Fibroblast of lung (primary cell): ENCODE data around the gene SEMA5A. TPM values are rescaled to one million over a fixed set of nuclear protein-coding genes. Genes with fewer than 3 reads are reported as not detected.

ENCODE experiments used
- DNase-seq, 2 donors: peaks; one replicate each; pipeline versions ENCODE4 v3.0.0 to v3.0.0-alpha.2; 2010; ENCODE audit warnings: low read depth in 2 of 2
- H2AFZ ChIP-seq: 2 replicates; pipeline ENCODE4 v1.5.1; 2012; ENCODE audit warnings: low read length, control low read depth, inconsistent platforms
- H3K27ac ChIP-seq: 2 replicates; pipeline ENCODE4 v1.5.1; 2011; ENCODE audit warnings: low read length, control low read depth; ENCODE audit not compliant: insufficient read depth
- H3K27me3 ChIP-seq: 2 replicates; pipeline ENCODE4 v1.5.1; 2011; ENCODE audit warnings: mild to moderate bottlenecking, low read length; ENCODE audit not compliant: control insufficient read depth, insufficient read depth
- H3K36me3 ChIP-seq: 2 replicates; pipeline ENCODE4 v1.5.1; 2011; ENCODE audit warnings: low read length; ENCODE audit not compliant: control insufficient read depth, insufficient read depth
- H3K4me1 ChIP-seq: 2 replicates; pipeline ENCODE4 v1.5.1; 2011; ENCODE audit warnings: low read length; ENCODE audit not compliant: control insufficient read depth, insufficient read depth; ENCODE audit errors: extremely low read depth
- H3K4me2 ChIP-seq: 2 replicates; pipeline ENCODE4 v1.5.1; 2011; ENCODE audit warnings: low read length, control low read depth; ENCODE audit not compliant: insufficient read depth; ENCODE audit errors: extremely low read depth
- H3K4me3 ChIP-seq, 4 experiments: fragments of 200-600 bp in 1 of 4; sonication (generic) in 1 of 4; replicated peaks in 1 of 4; 2 replicates each; pipeline ENCODE4 v1.5.1; 2011 to 2016; ENCODE audit warnings: low read length in 4 of 4, low read depth in 3 of 4, mild to moderate bottlenecking in 3 of 4, control low read depth in 2 of 4, inconsistent platforms in 1 of 4, mixed read lengths in 1 of 4; ENCODE audit not compliant: insufficient read depth in 1 of 4; ENCODE audit errors: control extremely low read depth in 1 of 4
- H3K79me2 ChIP-seq: 2 replicates; pipeline ENCODE4 v1.5.1; 2012; ENCODE audit warnings: mild to moderate bottlenecking, low read length, inconsistent platforms; ENCODE audit not compliant: control insufficient read depth, insufficient read depth
- H3K9ac ChIP-seq: 2 replicates; pipeline ENCODE4 v1.5.1; 2011; ENCODE audit warnings: mild to moderate bottlenecking, low read length, control low read depth; ENCODE audit not compliant: insufficient read depth
- H3K9me3 ChIP-seq: 2 replicates; pipeline ENCODE4 v1.5.1; 2012; ENCODE audit warnings: low read depth, low read length; ENCODE audit not compliant: control insufficient read depth, insufficient read depth
- H4K20me1 ChIP-seq: 2 replicates; pipeline ENCODE4 v1.5.1; 2011; ENCODE audit warnings: low read length; ENCODE audit not compliant: control insufficient read depth, insufficient read depth; ENCODE audit errors: extremely low read depth
- EZH2 ChIP-seq: IDR thresholded peaks from 2 replicates; pipeline ENCODE4 v1.5.1; 2012; ENCODE audit warnings: low read length, control low read depth, mild to moderate bottlenecking; ENCODE audit errors: missing control alignments
- polyA plus RNA-seq, 2 donors: library from polyadenylated mRNA; depleted of rRNA in 1 of 2; stranded (reverse) in 1 of 2; unstranded in 1 of 2; fragments of >200 nt; gene quantifications; 2 replicates each; pipeline ENCODE4 v1.2.1, GENCODE V29; 2011 to 2012; ENCODE audit warnings: missing spikeins in 1 of 2
- total RNA-seq: library from RNA; depleted of rRNA; stranded (reverse); fragments of >200 nt; gene quantifications from 2 replicates; pipeline ENCODE4 v1.2.1, GENCODE V29; 2014
- TF ChIP-seq, protein P1 (sequence below), 2 donors: IDR thresholded peaks in 1 of 2; conservative IDR thresholded peaks in 1 of 2; 1 replicate in 1 of 2; 2 replicates in 1 of 2; pipeline ENCODE4 v1.5.1; 2011 to 2012; ENCODE audit warnings: low read length in 2 of 2, control low read depth in 1 of 2, inconsistent platforms in 1 of 2, low read depth in 1 of 2, mild to moderate bottlenecking in 1 of 2

SEMA5A gene
- total and polyA plus RNA-seq, 2 donors (not counting 1 experiment from before 2014, with no cell fraction given), result 30.6 to 49.0 TPM

DNA sequence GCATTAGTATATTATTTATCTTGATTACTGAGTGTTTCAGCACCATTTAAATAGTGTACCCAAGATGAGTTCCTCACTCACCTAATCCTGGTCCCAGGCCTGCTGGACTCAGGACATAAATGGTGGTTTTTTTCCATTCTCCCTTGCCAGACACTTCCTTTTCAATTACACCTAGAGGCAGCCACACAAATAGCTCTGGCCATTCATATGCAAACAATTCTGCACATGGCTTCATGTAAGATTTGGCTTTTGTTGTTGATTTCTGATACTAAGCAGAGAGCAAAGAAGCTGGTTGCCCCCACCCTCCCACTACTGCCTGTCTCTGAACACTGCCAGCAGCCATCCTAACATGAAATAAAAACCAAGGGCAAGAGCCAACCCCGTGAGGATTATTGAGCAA is 180.4 kb downstream of the SEMA5A start:
- Histone ChIP-seq H3K4me3 (no peak overlapping the region), H3K9ac (no peak overlapping the region), H3K27me3 (no peaks in the 10 kb centered on the region), H3K79me2 (no peaks in the 10 kb centered on the region), H3K4me2 (no peak overlapping the region), H3K36me3 (no peaks in the 10 kb centered on the region), H2AFZ (no peak overlapping the region), H3K9me3 (no peaks in the 10 kb centered on the region), H3K4me1 (peaks cover 3% of the 10 kb centered on the region), H4K20me1 (no peaks in the 10 kb centered on the region), H3K27ac (no peak overlapping the region)
- DNase-seq, result no peak
- TF ChIP-seq EZH2, result no peak
- TF ChIP-seq, protein P1, sequence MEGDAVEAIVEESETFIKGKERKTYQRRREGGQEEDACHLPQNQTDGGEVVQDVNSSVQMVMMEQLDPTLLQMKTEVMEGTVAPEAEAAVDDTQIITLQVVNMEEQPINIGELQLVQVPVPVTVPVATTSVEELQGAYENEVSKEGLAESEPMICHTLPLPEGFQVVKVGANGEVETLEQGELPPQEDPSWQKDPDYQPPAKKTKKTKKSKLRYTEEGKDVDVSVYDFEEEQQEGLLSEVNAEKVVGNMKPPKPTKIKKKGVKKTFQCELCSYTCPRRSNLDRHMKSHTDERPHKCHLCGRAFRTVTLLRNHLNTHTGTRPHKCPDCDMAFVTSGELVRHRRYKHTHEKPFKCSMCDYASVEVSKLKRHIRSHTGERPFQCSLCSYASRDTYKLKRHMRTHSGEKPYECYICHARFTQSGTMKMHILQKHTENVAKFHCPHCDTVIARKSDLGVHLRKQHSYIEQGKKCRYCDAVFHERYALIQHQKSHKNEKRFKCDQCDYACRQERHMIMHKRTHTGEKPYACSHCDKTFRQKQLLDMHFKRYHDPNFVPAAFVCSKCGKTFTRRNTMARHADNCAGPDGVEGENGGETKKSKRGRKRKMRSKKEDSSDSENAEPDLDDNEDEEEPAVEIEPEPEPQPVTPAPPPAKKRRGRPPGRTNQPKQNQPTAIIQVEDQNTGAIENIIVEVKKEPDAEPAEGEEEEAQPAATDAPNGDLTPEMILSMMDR (conservative IDR thresholded peaks at IDR 0.05 in 1 of 2, IDR thresholded peaks at IDR 0.05 in 1 of 2; ENCODE audit: low read depth in 1 of 2, low read length in 2 of 2), result no peak

DNA sequence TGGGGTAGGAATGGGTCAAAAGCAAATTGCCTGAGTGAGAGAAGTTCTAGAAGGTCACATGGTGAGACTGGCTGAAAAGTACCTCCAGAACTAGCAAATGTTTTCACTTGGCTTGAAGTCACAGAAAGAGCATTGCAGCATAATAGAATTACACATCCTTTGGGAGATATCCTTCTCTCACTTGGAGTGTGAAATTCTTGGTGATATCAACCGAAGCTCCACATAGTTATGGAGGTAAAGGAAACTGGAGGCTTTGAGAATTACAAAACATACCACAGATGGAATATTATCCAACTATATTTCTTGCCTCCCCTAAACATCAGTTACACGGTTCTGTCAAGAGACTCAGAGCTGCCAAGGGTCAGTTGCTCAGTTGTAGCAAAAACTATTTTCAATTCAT is 182.4 kb downstream of the SEMA5A start:
- no peak overlapping the region for H3K4me3 ChIP-seq
- no peaks in the 10 kb centered on the region for H4K20me1 ChIP-seq
- H3K9ac ChIP-seq, result no peak overlapping the region
- H3K27me3 ChIP-seq, result no peaks in the 10 kb centered on the region
- H3K27ac ChIP-seq, result no peak overlapping the region
- no peaks in the 10 kb centered on the region for H3K9me3 ChIP-seq
- H3K4me1 ChIP-seq, result peaks cover 6% of the 10 kb centered on the region
- H3K36me3 ChIP-seq, result no peaks in the 10 kb centered on the region
- no peaks in the 10 kb centered on the region for H3K79me2 ChIP-seq
- no peak for TF ChIP-seq EZH2
- TF ChIP-seq, protein P1 (conservative IDR thresholded peaks at IDR 0.05 in 1 of 2, IDR thresholded peaks at IDR 0.05 in 1 of 2; ENCODE audit: low read depth in 1 of 2, low read length in 2 of 2), result no peak
- DNase-seq, result peak in 1 of 2 donors; percentile 21
- no peak overlapping the region for H3K4me2 ChIP-seq
- no peak overlapping the region for H2AFZ ChIP-seq

DNA sequence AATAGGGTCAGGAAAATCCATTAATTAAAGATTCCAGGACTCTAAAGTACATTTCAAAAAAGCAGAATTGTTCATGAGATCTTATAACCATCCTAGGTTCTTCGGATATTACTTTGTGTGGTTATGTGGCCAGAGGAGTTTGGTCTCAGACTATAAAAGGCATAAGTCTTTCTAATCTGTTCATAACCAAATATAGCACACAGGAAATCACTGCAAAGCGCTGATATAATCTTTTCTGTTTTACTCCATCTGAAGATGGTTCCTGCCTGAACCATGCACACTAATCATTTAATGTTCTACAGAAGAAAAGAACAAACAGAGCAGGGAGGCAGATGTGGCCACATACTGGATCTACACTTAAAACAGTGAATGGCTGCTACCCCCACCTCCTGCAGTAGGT is 182.8 kb downstream of the SEMA5A start:
- Histone ChIP-seq H3K4me1 (peaks cover 6% of the 10 kb centered on the region), H3K4me2 (no peak overlapping the region), H4K20me1 (no peaks in the 10 kb centered on the region), H3K9me3 (no peaks in the 10 kb centered on the region), H3K27ac (no peak overlapping the region), H3K9ac (no peak overlapping the region), H3K27me3 (no peaks in the 10 kb centered on the region), H3K79me2 (no peaks in the 10 kb centered on the region), H2AFZ (no peak overlapping the region), H3K36me3 (no peaks in the 10 kb centered on the region), H3K4me3 (no peak overlapping the region)
- peak in 1 of 2 donors; percentile 39 for DNase-seq
- TF ChIP-seq EZH2, result no peak
- TF ChIP-seq, protein P1 (conservative IDR thresholded peaks at IDR 0.05 in 1 of 2, IDR thresholded peaks at IDR 0.05 in 1 of 2; ENCODE audit: low read depth in 1 of 2, low read length in 2 of 2), result no peak
